T-helper 17 cell (primary cell): ENCODE results near the gene TMUB1. TPM values are rescaled to one million over a fixed set of nuclear protein-coding genes. Genes with fewer than 3 reads are reported as not detected.

ENCODE experiments used
- ATAC-seq: fragments of 150-1000 bp; cut with Tn5 transposase; 2 replicates; pipeline ENCODE4 v1.10.0; 2021; ENCODE audit warnings: mild to moderate bottlenecking, moderate library complexity
- DNase-seq, 3 donors: peaks; one replicate each; pipeline versions ENCODE4 v3.0.0 to v3.0.0-alpha.2; 2020 to 2021
- H3K9me3 ChIP-seq: one replicate; pipeline ENCODE4 v1.7.0; 2013; ENCODE audit warnings: low read length, mild to moderate bottlenecking; ENCODE audit not compliant: control insufficient read depth, poor library complexity, severe bottlenecking
- H3K27ac Mint-ChIP-seq: one replicate; pipeline ENCODE4 v1.8.0; 2022; ENCODE audit warnings: mild to moderate bottlenecking, moderate library complexity, mixed read lengths
- H3K27me3 Mint-ChIP-seq: one replicate; pipeline ENCODE4 v1.8.0; 2022; ENCODE audit warnings: mixed read lengths
- H3K36me3 Mint-ChIP-seq: one replicate; pipeline ENCODE4 v1.8.0; 2022; ENCODE audit warnings: low read depth, mixed read lengths
- H3K4me1 Mint-ChIP-seq: one replicate; pipeline ENCODE4 v1.8.0; 2022; ENCODE audit warnings: mild to moderate bottlenecking, mixed read lengths
- H3K4me3 Mint-ChIP-seq: one replicate; pipeline ENCODE4 v1.8.0; 2022; ENCODE audit warnings: mild to moderate bottlenecking, moderate library complexity, mixed read lengths
- total RNA-seq, 4 donors: library from RNA in 2 of 4; stranded (reverse) in 2 of 4; gene quantifications; one replicate each; pipeline ENCODE4 v1.2.3 and lab custom pipeline; 2022 to 2026

The TMUB1 gene
- total RNA-seq, 2 donors from 2014 or later: 46.6 to 52.4 TPM

DNA sequence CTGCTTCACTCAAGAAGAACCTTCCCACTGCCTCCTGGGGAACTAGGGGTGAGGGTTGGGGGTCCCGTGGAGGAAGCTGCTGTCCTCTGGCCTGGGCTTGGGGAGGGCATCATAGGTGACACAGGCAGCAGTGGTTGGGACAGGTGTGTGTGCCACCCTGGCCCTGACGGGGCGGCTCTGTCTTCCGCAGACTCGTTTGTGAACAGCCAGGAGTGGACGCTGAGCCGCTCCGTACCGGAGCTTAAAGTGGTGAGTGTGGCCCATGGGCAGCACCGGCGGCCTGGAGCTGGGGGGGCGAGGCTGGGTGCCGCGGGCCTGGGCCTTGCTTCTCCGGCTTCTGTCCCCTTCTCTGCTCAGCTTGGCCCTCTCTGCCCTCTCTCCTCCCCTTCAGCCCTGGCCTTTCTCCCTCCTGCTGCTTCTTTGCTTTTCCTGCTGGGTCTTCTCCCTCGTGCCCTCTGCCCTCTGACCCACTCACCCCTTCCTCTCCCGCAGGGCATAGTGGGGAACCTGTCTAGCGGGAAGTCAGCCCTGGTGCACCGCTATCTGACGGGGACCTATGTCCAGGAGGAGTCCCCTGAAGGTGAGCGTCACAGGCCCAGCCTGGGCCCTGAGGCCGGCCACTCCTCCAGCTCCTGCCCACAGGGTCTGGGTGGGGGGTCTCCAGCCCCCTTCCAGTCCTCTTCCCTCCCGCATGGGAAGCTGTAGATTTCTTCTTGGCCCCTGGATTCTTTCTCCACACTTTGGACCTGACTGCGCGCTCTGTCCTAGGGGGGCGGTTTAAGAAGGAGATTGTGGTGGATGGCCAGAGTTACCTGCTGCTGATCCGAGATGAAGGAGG is 33.5 kb upstream of the TMUB1 start:
- no peaks in the 10 kb centered on the region for H3K9me3 ChIP-seq
- H3K27me3 Mint-ChIP-seq: no peaks in the 10 kb centered on the region
- H3K4me3 Mint-ChIP-seq: peak overlapping the region; percentile 84
- peaks cover 19% of the 10 kb centered on the region for H3K4me1 Mint-ChIP-seq
- DNase-seq (no peak), ATAC-seq (no peak)
- peaks cover 12% of the 10 kb centered on the region for H3K36me3 Mint-ChIP-seq
- peak overlapping the region; percentile 92 for H3K27ac Mint-ChIP-seq

DNA sequence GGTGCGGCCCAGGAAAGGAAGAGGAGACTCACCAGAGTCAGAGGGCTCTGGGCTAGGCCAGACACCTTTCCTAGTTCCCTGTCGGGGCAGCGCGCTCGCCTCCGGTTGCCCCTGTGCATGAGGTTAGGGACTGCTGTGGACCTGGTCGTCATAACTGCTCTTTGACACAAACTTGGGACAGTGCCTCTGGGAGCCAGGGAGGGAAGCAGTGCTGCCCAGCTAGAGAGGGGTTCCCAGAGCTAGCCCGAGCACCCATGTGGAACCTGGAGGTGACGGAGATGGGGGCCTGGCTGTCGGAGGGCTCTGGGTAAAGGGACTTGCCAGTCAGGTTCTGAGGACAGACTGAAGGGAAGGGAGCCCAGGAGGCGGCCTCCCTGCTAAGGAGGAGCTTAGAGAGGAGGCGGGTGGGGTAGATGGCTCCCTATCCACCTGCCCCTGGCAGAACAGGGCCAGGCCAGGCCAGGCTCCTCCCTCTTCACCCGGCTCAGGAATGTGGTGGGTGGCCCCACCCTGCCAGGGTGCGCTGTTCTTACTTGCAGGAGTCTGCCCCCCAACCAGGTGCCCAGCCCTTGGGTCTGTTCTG is 32.6 kb upstream of the TMUB1 start:
- ATAC-seq: peak; percentile 21
- peak overlapping the region; percentile 82 for H3K4me3 Mint-ChIP-seq
- no peak for DNase-seq
- H3K9me3 ChIP-seq: no peaks in the 10 kb centered on the region
- peaks cover 6% of the 10 kb centered on the region for H3K36me3 Mint-ChIP-seq
- H3K4me1 Mint-ChIP-seq: peaks cover 19% of the 10 kb centered on the region
- no peaks in the 10 kb centered on the region for H3K27me3 Mint-ChIP-seq
- H3K27ac Mint-ChIP-seq: peak overlapping the region; percentile 4

DNA sequence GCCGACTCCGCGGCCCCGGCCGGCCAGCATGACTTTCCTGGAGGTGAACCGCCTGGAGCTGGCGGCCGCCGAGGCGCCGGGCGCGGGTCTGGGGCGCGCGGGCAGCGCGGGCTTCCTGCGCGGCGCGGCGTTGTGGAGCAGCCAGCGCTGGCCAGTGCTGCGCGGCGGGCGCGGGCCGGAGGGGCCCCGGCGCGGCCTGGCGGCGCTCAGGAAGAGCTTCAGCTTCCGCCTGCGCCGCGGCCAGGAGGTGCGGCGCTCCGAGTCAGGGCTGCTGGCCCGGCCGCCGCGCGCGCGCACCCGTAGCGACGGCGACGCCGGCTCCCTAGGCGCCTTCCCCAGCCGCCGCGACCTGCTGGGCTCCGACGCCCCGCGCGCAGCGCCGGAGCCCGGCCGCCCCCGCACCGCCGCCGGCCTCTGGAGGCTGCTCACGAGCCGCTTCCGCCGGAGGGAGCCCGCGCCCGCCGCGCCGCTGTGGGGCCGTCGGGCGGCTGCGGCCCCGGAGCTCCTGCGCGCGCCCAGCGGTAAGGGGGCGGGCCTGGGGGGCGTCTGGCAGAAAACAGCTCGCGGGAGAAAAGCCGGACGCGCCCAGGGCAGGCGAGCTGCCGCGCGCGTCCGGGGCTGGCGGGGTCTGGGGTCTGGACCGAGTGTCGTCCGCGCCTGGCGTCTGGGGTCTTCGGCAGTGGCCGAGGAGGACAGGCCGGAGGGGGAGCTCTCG is 32.0 kb upstream of the TMUB1 start:
- H3K36me3 Mint-ChIP-seq: peaks cover 6% of the 10 kb centered on the region
- H3K4me1 Mint-ChIP-seq: peaks cover 19% of the 10 kb centered on the region
- DNase-seq: no peak
- ATAC-seq: peak; percentile 48
- H3K9me3 ChIP-seq: no peaks in the 10 kb centered on the region
- no peaks in the 10 kb centered on the region for H3K27me3 Mint-ChIP-seq
- H3K27ac Mint-ChIP-seq: peak overlapping the region; percentile 4
- H3K4me3 Mint-ChIP-seq: peak overlapping the region; percentile 82

GRCh38 chr7:151114151-151115090 is 31.1 kb upstream of the TMUB1 start:
- ATAC-seq (no peak), DNase-seq (no peak)
- Mint-ChIP-seq H3K4me1 (peaks cover 19% of the 10 kb centered on the region), H3K4me3 (peak overlapping the region; percentile 36), H3K27me3 (no peaks in the 10 kb centered on the region), H3K36me3 (peaks cover 6% of the 10 kb centered on the region), H3K27ac (no peak overlapping the region)
- no peaks in the 10 kb centered on the region for H3K9me3 ChIP-seq

- Mint-ChIP-seq H3K27ac (no peak overlapping the region), H3K36me3 (no peaks in the 10 kb centered on the region), H3K4me3 (peak overlapping the region; percentile 36), H3K27me3 (no peaks in the 10 kb centered on the region), H3K4me1 (peaks cover 17% of the 10 kb centered on the region)
- H3K9me3 ChIP-seq: no peaks in the 10 kb centered on the region
- ATAC-seq: no peak
- no peak for DNase-seq
Measured at GRCh38 chr7:151113344-151114150, 30.3 kb upstream of the TMUB1 start.

DNA sequence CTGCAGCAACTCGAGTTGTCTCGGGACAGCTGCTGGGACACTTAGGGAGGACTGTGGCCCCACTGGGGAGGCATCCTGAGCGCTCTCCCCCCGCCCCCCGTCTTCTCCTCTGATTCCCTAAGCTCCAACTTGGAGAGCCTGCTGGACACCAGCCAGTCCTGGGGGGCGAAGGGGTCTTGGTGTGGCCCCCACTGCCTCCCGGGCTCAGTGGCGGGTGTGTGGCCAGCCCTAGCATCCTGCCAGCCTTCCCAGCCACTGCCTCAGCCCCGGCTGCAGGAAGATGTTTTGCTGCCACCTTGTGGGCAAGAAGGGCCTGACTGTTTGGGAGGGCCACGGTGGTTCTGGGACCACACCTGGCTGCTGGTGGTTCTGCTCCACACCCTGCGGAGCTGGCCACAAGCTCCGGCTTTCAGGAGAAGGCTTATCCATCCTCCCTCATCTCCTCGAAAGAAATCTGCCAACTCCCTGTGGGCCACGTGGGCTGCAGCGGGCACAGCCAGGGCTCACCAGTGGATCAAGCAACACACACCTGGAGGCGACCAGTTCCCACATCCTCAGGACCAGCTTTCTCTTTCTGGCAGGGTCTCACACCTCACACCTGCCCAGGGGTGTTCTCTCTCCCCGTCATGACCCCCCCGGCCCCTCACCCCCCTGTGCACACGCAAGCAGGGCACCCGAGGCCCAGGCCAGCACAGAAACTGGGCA is 27.8 kb upstream of the TMUB1 start:
- peak; percentile 54 to 72 (median 58) for DNase-seq
- no peaks in the 10 kb centered on the region for H3K9me3 ChIP-seq
- H3K27ac Mint-ChIP-seq: no peak overlapping the region
- ATAC-seq: peak; percentile 72
- no peak overlapping the region for H3K4me3 Mint-ChIP-seq
- no peaks in the 10 kb centered on the region for H3K27me3 Mint-ChIP-seq
- peaks cover 9% of the 10 kb centered on the region for H3K4me1 Mint-ChIP-seq
- no peaks in the 10 kb centered on the region for H3K36me3 Mint-ChIP-seq

DNA sequence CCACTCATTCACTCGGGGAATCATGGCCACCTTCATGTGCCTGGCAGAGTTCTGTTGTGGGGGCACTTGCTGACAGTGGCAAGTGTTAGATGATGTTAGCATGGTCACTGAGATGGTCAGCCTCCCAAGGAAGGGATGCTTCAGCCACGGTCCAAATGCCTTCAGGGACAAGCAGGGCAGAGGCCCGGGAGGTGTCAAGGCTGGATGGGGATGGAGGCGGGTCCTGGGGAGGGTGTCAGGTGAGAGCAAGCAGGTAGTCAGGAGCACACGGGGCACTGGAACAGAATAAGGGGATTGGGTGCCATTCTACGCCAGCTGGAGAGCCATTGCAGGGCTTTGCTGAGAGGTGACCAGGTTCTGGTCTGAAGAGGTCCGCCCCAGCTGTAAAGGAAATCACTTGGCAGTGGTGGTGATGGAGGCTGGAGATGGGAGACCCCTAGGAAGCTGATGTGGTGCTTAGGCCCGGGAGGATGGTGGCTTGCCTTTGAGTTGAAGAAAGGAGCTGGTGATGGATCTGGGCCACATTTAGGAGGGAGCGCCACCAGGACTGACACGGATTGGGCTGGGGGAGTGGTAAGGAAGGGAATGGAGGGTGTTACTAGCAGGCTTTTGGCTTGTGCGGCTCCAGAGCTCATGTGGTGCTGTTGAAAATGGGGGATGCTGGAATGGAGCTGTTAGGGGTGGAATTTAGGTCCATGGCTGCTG is 27.1 kb upstream of the TMUB1 start:
- no peak for ATAC-seq
- no peaks in the 10 kb centered on the region for H3K9me3 ChIP-seq
- Mint-ChIP-seq H3K27ac (no peak overlapping the region), H3K27me3 (no peaks in the 10 kb centered on the region), H3K4me1 (peaks cover 6% of the 10 kb centered on the region), H3K4me3 (no peak overlapping the region), H3K36me3 (no peaks in the 10 kb centered on the region)
- DNase-seq: no peak

DNA sequence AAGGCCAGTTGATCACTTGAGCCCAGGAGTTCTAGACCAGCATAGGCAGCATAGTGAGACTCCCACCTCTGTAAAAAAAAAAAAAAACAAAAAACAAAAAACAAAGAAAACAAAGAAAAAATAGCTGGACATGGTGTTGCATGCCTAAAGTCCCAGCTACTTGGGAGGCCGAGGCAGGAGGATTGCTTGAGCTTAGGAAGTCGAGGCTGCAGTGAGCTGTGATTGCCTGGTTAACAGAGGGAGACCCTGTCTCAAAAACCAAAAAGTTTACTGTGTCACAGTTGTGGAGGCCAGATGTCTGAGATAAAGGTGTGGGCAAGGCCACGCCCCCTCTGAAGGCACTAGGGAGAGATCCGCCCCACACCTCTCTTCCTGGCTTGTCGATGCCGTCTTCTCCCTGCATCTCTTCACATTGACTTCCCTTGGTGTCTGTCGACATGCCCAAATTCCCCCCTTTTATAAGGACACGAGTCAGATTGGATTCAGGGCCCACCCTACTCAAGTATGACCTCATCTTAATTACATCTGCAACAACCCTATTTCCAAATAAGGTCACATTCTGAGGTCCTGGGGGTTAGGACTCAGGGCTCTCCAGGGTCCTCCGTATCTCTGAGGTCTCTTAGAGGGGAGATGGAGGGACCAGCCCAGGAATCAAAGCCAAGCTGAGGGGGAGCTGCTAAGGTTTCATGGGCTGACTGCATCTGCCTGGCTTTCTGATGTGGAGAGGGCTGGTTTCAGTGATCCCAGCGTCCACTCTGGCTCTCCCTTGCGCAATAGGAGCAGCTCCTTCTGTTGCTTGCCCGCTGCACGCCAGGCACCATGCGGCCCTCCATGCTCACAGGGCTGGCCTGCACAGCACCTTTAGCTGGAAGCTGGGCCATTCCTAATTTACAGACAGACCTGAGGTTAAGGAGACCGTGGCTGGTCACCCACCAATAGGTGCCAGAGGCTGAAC is 26.1 kb upstream of the TMUB1 start:
- DNase-seq: no peak
- no peak for ATAC-seq
- H3K27me3 Mint-ChIP-seq: no peaks in the 10 kb centered on the region
- no peaks in the 10 kb centered on the region for H3K9me3 ChIP-seq
- H3K36me3 Mint-ChIP-seq: no peaks in the 10 kb centered on the region
- no peak overlapping the region for H3K4me3 Mint-ChIP-seq
- H3K4me1 Mint-ChIP-seq: peaks cover 7% of the 10 kb centered on the region
- no peak overlapping the region for H3K27ac Mint-ChIP-seq

DNA sequence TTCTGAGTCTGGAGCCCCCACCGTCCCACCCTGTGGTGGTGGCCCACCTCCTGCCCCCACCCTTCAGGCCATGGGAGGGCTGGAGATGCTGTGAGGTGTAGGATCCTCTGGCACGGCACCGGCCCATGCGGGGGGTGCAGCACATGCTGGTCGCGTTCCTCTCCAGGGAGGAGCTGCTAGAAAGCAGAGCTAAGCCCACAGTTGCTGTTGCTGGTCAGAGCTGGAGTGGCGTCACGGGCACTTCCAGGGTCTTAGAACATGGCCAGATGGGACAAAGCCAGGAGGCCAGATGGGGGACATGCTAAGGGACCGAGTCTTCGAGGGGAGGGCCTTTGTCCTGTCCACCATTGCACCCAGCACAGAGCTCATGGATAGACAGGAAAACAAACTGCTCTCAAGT is 24.6 kb upstream of the TMUB1 start:
- no peaks in the 10 kb centered on the region for H3K9me3 ChIP-seq
- Mint-ChIP-seq H3K27me3 (no peaks in the 10 kb centered on the region), H3K4me1 (peaks cover 11% of the 10 kb centered on the region), H3K36me3 (peaks cover 4% of the 10 kb centered on the region), H3K4me3 (no peak overlapping the region), H3K27ac (no peak overlapping the region)
- no peak for DNase-seq
- ATAC-seq: no peak

- no peak for DNase-seq
- Mint-ChIP-seq H3K27ac (no peak overlapping the region), H3K36me3 (peaks cover 4% of the 10 kb centered on the region), H3K27me3 (no peaks in the 10 kb centered on the region), H3K4me1 (peaks cover 7% of the 10 kb centered on the region), H3K4me3 (no peak overlapping the region)
- no peak for ATAC-seq
- no peaks in the 10 kb centered on the region for H3K9me3 ChIP-seq
Measured at GRCh38 chr7:151104411-151105235, 21.3 kb upstream of the TMUB1 start.
